Effector memory CD8-positive, alpha-beta T cell (primary cell): ENCODE results near the gene ASTN1.
A peak's percentile ranks its signal among the peaks of the same experiment; 100 is the strongest.

Experiments
- ATAC-seq: fragments of 150-1000 bp; cut with Tn5 transposase; replicated peaks from 2 replicates; pipeline ENCODE4 v1.10.0; 2021; ENCODE audit warnings: mild to moderate bottlenecking, moderate library complexity
- DNase-seq, 3 experiments: peaks; one replicate each; pipeline ENCODE4 v3.0.0; 2021
- H3K27ac Mint-ChIP-seq, 2 donors: one replicate each; pipeline ENCODE4 v1.8.0; 2022; ENCODE audit warnings: mild to moderate bottlenecking in 2 of 2, mixed read lengths in 2 of 2, moderate library complexity in 2 of 2
- H3K27me3 Mint-ChIP-seq, 2 donors: one replicate each; pipeline ENCODE4 v1.8.0; 2022; ENCODE audit warnings: mixed read lengths in 2 of 2
- H3K36me3 Mint-ChIP-seq: one replicate; pipeline ENCODE4 v1.8.0; 2022; ENCODE audit warnings: mild to moderate bottlenecking, moderate library complexity, mixed read lengths; ENCODE audit not compliant: insufficient read depth
- H3K4me1 Mint-ChIP-seq, 2 donors: one replicate each; pipeline ENCODE4 v1.8.0; 2022; ENCODE audit warnings: low read depth in 2 of 2, mixed read lengths in 2 of 2
- H3K4me3 Mint-ChIP-seq, 2 donors: one replicate each; pipeline ENCODE4 v1.8.0; 2022; ENCODE audit warnings: mild to moderate bottlenecking in 2 of 2, mixed read lengths in 2 of 2, moderate library complexity in 2 of 2
- H3K9me3 Mint-ChIP-seq, 2 donors: one replicate each; pipeline ENCODE4 v1.8.0; 2022; ENCODE audit warnings: mixed read lengths in 2 of 2

Gene ASTN1

GRCh38 chr1:176888471-176889032 lies 276.0 kb downstream of the ASTN1 start:
- H3K27ac Mint-ChIP-seq: no peak overlapping the region
- H3K36me3 Mint-ChIP-seq: no peaks in the 10 kb centered on the region
- no peak for DNase-seq
- no peak overlapping the region for H3K4me3 Mint-ChIP-seq
- H3K4me1 Mint-ChIP-seq: no peaks in the 10 kb centered on the region
- no peaks in the 10 kb centered on the region for H3K27me3 Mint-ChIP-seq
- peaks cover 6 to 11% of the 10 kb centered on the region in 2 donors for H3K9me3 Mint-ChIP-seq
- ATAC-seq: no peak

GRCh38 chr1:176885751-176886150 lies 278.8 kb downstream of the ASTN1 start:
- no peaks in the 10 kb centered on the region for H3K36me3 Mint-ChIP-seq
- H3K4me3 Mint-ChIP-seq: no peak overlapping the region
- no peaks in the 10 kb centered on the region for H3K27me3 Mint-ChIP-seq
- DNase-seq: no peak
- H3K9me3 Mint-ChIP-seq: peaks cover 6 to 11% of the 10 kb centered on the region in 2 donors
- H3K4me1 Mint-ChIP-seq: no peaks in the 10 kb centered on the region
- no peak overlapping the region for H3K27ac Mint-ChIP-seq
- no peak for ATAC-seq

- Mint-ChIP-seq H3K27ac (no peak overlapping the region), H3K4me3 (no peak overlapping the region), H3K36me3 (no peaks in the 10 kb centered on the region), H3K9me3 (peaks cover 6 to 11% of the 10 kb centered on the region in 2 donors), H3K4me1 (no peaks in the 10 kb centered on the region), H3K27me3 (no peaks in the 10 kb centered on the region)
- ATAC-seq (no peak), DNase-seq (no peak)
Observed at GRCh38 chr1:176885341-176885740, 279.2 kb downstream of the ASTN1 start.

- Mint-ChIP-seq H3K27ac (no peak overlapping the region), H3K4me3 (no peak overlapping the region), H3K4me1 (peaks cover 0 to 1% of the 10 kb centered on the region in 2 donors), H3K36me3 (no peaks in the 10 kb centered on the region), H3K9me3 (peaks cover 6 to 7% of the 10 kb centered on the region in 2 donors), H3K27me3 (no peaks in the 10 kb centered on the region)
- DNase-seq (no peak), ATAC-seq (no peak)
Observed at GRCh38 chr1:176884911-176885310, 279.6 kb downstream of the ASTN1 start.

GRCh38 chr1:176884286-176884685 lies 280.2 kb downstream of the ASTN1 start:
- ATAC-seq: no peak
- Mint-ChIP-seq H3K27ac (no peak overlapping the region), H3K4me3 (no peak overlapping the region), H3K9me3 (peaks cover 6% of the 10 kb centered on the region in 2 donors), H3K4me1 (peaks cover 0 to 1% of the 10 kb centered on the region in 2 donors), H3K36me3 (no peaks in the 10 kb centered on the region), H3K27me3 (peaks cover 0 to 3% of the 10 kb centered on the region in 2 donors)
- no peak for DNase-seq

GRCh38 chr1:176880955-176881595 lies 283.4 kb downstream of the ASTN1 start:
- Mint-ChIP-seq H3K9me3 (peaks cover 0 to 1% of the 10 kb centered on the region in 2 donors), H3K4me1 (peaks cover 0 to 1% of the 10 kb centered on the region in 2 donors), H3K27me3 (peaks cover 0 to 9% of the 10 kb centered on the region in 2 donors), H3K4me3 (no peak overlapping the region), H3K36me3 (no peaks in the 10 kb centered on the region), H3K27ac (no peak overlapping the region)
- DNase-seq (peak in 1 of 3 experiments; percentile 4), ATAC-seq (no peak)

GRCh38 chr1:176879784-176880620 lies 284.5 kb downstream of the ASTN1 start:
- Mint-ChIP-seq H3K27ac (no peak overlapping the region), H3K9me3 (no peaks in the 10 kb centered on the region), H3K27me3 (peaks cover 0 to 9% of the 10 kb centered on the region in 2 donors), H3K4me3 (no peak overlapping the region), H3K4me1 (peaks cover 0 to 1% of the 10 kb centered on the region in 2 donors), H3K36me3 (no peaks in the 10 kb centered on the region)
- no peak for ATAC-seq
- no peak for DNase-seq

GRCh38 chr1:176878750-176879536 lies 285.6 kb downstream of the ASTN1 start:
- peaks cover 0 to 1% of the 10 kb centered on the region in 2 donors for H3K4me1 Mint-ChIP-seq
- no peak for ATAC-seq
- no peak for DNase-seq
- peaks cover 0 to 3% of the 10 kb centered on the region in 2 donors for H3K9me3 Mint-ChIP-seq
- H3K4me3 Mint-ChIP-seq: no peak overlapping the region
- H3K36me3 Mint-ChIP-seq: no peaks in the 10 kb centered on the region
- H3K27ac Mint-ChIP-seq: no peak overlapping the region
- H3K27me3 Mint-ChIP-seq: peaks cover 0 to 9% of the 10 kb centered on the region in 2 donors

- H3K27ac Mint-ChIP-seq: no peak overlapping the region
- H3K36me3 Mint-ChIP-seq: no peaks in the 10 kb centered on the region
- H3K27me3 Mint-ChIP-seq: peaks cover 0 to 9% of the 10 kb centered on the region in 2 donors
- peaks cover 0 to 6% of the 10 kb centered on the region in 2 donors for H3K9me3 Mint-ChIP-seq
- ATAC-seq: no peak
- H3K4me3 Mint-ChIP-seq: no peak overlapping the region
- H3K4me1 Mint-ChIP-seq: peaks cover 0 to 1% of the 10 kb centered on the region in 2 donors
- DNase-seq: no peak
Observed at GRCh38 chr1:176877557-176877956, 287.0 kb downstream of the ASTN1 start.

- Mint-ChIP-seq H3K27ac (no peak overlapping the region), H3K27me3 (peaks cover 0 to 9% of the 10 kb centered on the region in 2 donors), H3K9me3 (peaks cover 0 to 6% of the 10 kb centered on the region in 2 donors), H3K4me1 (peaks cover 0 to 1% of the 10 kb centered on the region in 2 donors), H3K4me3 (no peak overlapping the region), H3K36me3 (no peaks in the 10 kb centered on the region)
- no peak for DNase-seq
- no peak for ATAC-seq
Observed at GRCh38 chr1:176876966-176877515, 287.5 kb downstream of the ASTN1 start.

- Mint-ChIP-seq H3K4me3 (no peak overlapping the region), H3K36me3 (no peaks in the 10 kb centered on the region), H3K9me3 (peaks cover 0 to 14% of the 10 kb centered on the region in 2 donors), H3K27me3 (peaks cover 0 to 5% of the 10 kb centered on the region in 2 donors), H3K4me1 (no peaks in the 10 kb centered on the region), H3K27ac (no peak overlapping the region)
- DNase-seq (no peak), ATAC-seq (no peak)
Observed at GRCh38 chr1:176869577-176869976, 294.9 kb downstream of the ASTN1 start.

GRCh38 chr1:176866011-176866714 lies 298.3 kb downstream of the ASTN1 start:
- DNase-seq: no peak
- Mint-ChIP-seq H3K27ac (no peak overlapping the region), H3K9me3 (peaks cover 2 to 15% of the 10 kb centered on the region in 2 donors), H3K36me3 (no peaks in the 10 kb centered on the region), H3K4me1 (no peaks in the 10 kb centered on the region), H3K27me3 (peaks cover 0 to 5% of the 10 kb centered on the region in 2 donors), H3K4me3 (no peak overlapping the region)
- ATAC-seq: no peak
